Thoracic aorta (tissue), 2 donors: ENCODE data around the gene METTL5. TPM values are rescaled to one million over a fixed set of nuclear protein-coding genes. Genes with fewer than 3 reads are reported as not detected.

Experiments used
- ATAC-seq: fragments of 150-250 bp; one replicate; pipeline ENCODE4 v1.8.0; 2017; ENCODE audit warnings: low read depth; ENCODE audit not compliant: insufficient number of reproducible peaks, low FRiP score
- DNase-seq: peaks from one replicate; pipeline ENCODE4 v3.0.0-alpha.2; 2020; ENCODE audit warnings: low spot score
- H3K27ac ChIP-seq, 2 donors: fragments of 200-600 bp; sonication (generic); 1 replicate in 1 of 2; 2 replicates in 1 of 2; pipeline ENCODE4 v1.5.1; 2016; ENCODE audit warnings: mild to moderate bottlenecking in 2 of 2, moderate library complexity in 2 of 2
- H3K27me3 ChIP-seq: fragments of 200-600 bp; sonication (generic); replicated peaks from 2 replicates; pipeline ENCODE4 v1.6.0; 2016; ENCODE audit warnings: mild to moderate bottlenecking; ENCODE audit not compliant: insufficient read depth
- H3K36me3 ChIP-seq: fragments of 200-600 bp; sonication (generic); one replicate; pipeline ENCODE4 v1.5.1; 2016
- H3K4me1 ChIP-seq, 2 donors: fragments of 200-600 bp; sonication (generic); 1 replicate in 1 of 2; 2 replicates in 1 of 2; pipeline versions ENCODE4 v1.5.1 to v1.6.0; 2016; ENCODE audit warnings: low read depth in 2 of 2, mild to moderate bottlenecking in 1 of 2; ENCODE audit not compliant: control insufficient read depth in 1 of 2
- H3K4me3 ChIP-seq: fragments of 200-600 bp; sonication (generic); 2 replicates; pipeline ENCODE4 v1.5.1; 2016; ENCODE audit warnings: mild to moderate bottlenecking
- H3K9me3 ChIP-seq: fragments of 200-600 bp; sonication (generic); 2 replicates; pipeline ENCODE4 v1.5.1; 2016
- total RNA-seq, 2 donors: library from RNA; depleted of rRNA; stranded (reverse); fragments of >200 nt; gene quantifications; one replicate each; pipeline versions ENCODE4 v1.1.0 to v1.2.3, GENCODE V29; 2016
- TF ChIP-seq, protein P1 (sequence below): fragments of 200-600 bp; sonication (generic); IDR thresholded peaks from one replicate; pipeline ENCODE4 v1.5.1; 2019; ENCODE audit warnings: antibody characterized with exemption

Gene METTL5
- total RNA-seq, 2 donors from 2014 or later, result 25.3 to 73.5 TPM

DNA sequence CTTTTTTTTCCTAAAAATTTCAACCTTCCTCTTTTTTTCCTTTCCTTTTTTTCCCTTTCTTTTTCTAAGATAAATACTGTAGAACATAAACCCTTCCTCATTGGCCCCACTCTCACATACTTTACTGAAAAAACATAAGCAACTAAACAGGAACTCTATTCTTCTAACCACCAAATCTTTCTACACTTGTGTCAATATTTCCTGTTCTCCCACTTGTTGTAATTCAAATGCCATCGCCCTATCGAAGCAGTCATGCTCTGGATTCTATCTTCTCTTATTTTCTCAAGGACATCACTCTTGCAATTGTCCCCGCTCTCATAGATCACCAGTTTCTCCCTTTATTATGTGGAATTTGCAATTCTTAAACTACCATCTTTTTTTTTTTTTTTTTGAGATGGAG lies 46.3 kb downstream of the METTL5 start:
- TF ChIP-seq, protein P1, sequence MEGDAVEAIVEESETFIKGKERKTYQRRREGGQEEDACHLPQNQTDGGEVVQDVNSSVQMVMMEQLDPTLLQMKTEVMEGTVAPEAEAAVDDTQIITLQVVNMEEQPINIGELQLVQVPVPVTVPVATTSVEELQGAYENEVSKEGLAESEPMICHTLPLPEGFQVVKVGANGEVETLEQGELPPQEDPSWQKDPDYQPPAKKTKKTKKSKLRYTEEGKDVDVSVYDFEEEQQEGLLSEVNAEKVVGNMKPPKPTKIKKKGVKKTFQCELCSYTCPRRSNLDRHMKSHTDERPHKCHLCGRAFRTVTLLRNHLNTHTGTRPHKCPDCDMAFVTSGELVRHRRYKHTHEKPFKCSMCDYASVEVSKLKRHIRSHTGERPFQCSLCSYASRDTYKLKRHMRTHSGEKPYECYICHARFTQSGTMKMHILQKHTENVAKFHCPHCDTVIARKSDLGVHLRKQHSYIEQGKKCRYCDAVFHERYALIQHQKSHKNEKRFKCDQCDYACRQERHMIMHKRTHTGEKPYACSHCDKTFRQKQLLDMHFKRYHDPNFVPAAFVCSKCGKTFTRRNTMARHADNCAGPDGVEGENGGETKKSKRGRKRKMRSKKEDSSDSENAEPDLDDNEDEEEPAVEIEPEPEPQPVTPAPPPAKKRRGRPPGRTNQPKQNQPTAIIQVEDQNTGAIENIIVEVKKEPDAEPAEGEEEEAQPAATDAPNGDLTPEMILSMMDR, result no peak
- DNase-seq, result no peak
- H3K4me1 ChIP-seq, result no peaks in the 10 kb centered on the region
- H3K9me3 ChIP-seq, result no peaks in the 10 kb centered on the region
- no peak for ATAC-seq
- no peaks in the 10 kb centered on the region for H3K36me3 ChIP-seq
- H3K4me3 ChIP-seq, result no peak overlapping the region
- no peaks in the 10 kb centered on the region for H3K27me3 ChIP-seq
- H3K27ac ChIP-seq, result no peak overlapping the region

DNA sequence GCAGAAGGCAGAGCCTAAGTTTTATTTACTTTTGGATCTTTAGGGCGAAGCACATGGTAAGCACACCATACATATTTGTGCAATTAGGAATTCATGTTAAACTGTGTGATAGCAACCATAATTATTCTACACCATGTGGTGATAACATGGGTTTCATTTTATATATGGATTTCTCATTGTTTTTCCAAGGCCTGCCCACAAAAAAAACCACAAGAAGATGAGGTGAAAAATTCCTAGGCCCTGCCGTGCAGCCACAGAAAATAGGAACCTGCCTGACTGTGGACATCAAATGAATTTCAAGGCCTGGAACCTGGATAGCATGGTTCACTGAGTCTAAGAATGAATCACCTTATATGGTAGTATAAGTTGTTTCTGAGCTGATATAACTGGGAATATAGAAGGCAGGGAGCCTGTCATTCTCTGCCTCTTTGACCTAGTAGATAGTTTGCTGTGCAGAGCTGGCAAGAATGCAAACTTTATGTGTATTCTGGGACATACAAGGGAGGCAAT lies 48.4 kb downstream of the METTL5 start:
- Histone ChIP-seq H3K4me1 (no peaks in the 10 kb centered on the region), H3K4me3 (no peak overlapping the region), H3K36me3 (no peaks in the 10 kb centered on the region), H3K27me3 (no peaks in the 10 kb centered on the region), H3K27ac (no peak overlapping the region), H3K9me3 (no peaks in the 10 kb centered on the region)
- TF ChIP-seq, protein P1, result no peak
- ATAC-seq, result no peak
- DNase-seq, result no peak

- TF ChIP-seq, protein P1, result no peak
- Histone ChIP-seq H3K4me3 (no peak overlapping the region), H3K9me3 (no peaks in the 10 kb centered on the region), H3K36me3 (no peaks in the 10 kb centered on the region), H3K4me1 (no peaks in the 10 kb centered on the region), H3K27ac (no peak overlapping the region), H3K27me3 (no peaks in the 10 kb centered on the region)
- no peak for ATAC-seq
- DNase-seq, result no peak
Measured at GRCh38 chr2:169775765-169776164, 48.9 kb downstream of the METTL5 start.

- DNase-seq (no peak), ATAC-seq (no peak)
- TF ChIP-seq, protein P1, result no peak
- Histone ChIP-seq H3K27me3 (no peaks in the 10 kb centered on the region), H3K9me3 (no peaks in the 10 kb centered on the region), H3K4me1 (no peaks in the 10 kb centered on the region), H3K4me3 (no peak overlapping the region), H3K36me3 (no peaks in the 10 kb centered on the region), H3K27ac (no peak overlapping the region)
Measured at GRCh38 chr2:169775354-169775753, 49.4 kb downstream of the METTL5 start.

DNA sequence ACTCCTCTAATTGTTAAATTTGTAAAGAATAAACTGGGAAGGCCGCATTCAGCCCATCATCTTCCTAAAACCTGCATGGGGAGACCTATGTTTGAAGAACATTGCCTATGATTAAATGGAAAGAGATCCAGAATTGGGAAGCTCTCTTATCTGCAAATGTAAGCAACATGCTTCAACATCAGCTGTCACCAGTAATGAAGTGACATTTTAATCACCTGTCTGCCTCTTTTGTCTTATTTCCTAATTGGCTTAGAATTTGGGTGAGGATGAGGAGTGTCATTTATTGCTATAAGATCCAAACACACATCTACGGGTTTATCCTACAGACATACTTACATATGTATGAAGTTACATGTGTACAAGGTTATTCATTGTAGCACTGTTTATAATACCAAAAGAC lies 52.1 kb downstream of the METTL5 start:
- Histone ChIP-seq H3K27ac (no peak overlapping the region), H3K4me3 (no peak overlapping the region), H3K4me1 (peaks cover 0 to 12% of the 10 kb centered on the region in 2 donors), H3K36me3 (no peaks in the 10 kb centered on the region), H3K9me3 (no peaks in the 10 kb centered on the region), H3K27me3 (no peaks in the 10 kb centered on the region)
- ATAC-seq (no peak), DNase-seq (no peak)
- TF ChIP-seq, protein P1, result no peak
